ENCODE data around the gene TTC12. TPM values are rescaled to one million over a fixed set of nuclear protein-coding genes. Genes with fewer than 3 reads are reported as not detected.

The TTC12 gene, protein sequence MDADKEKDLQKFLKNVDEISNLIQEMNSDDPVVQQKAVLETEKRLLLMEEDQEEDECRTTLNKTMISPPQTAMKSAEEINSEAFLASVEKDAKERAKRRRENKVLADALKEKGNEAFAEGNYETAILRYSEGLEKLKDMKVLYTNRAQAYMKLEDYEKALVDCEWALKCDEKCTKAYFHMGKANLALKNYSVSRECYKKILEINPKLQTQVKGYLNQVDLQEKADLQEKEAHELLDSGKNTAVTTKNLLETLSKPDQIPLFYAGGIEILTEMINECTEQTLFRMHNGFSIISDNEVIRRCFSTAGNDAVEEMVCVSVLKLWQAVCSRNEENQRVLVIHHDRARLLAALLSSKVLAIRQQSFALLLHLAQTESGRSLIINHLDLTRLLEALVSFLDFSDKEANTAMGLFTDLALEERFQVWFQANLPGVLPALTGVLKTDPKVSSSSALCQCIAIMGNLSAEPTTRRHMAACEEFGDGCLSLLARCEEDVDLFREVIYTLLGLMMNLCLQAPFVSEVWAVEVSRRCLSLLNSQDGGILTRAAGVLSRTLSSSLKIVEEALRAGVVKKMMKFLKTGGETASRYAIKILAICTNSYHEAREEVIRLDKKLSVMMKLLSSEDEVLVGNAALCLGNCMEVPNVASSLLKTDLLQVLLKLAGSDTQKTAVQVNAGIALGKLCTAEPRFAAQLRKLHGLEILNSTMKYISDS
- polyA plus RNA-seq (ENCODE audit: insufficient read length), result 10.8 TPM

DNA sequence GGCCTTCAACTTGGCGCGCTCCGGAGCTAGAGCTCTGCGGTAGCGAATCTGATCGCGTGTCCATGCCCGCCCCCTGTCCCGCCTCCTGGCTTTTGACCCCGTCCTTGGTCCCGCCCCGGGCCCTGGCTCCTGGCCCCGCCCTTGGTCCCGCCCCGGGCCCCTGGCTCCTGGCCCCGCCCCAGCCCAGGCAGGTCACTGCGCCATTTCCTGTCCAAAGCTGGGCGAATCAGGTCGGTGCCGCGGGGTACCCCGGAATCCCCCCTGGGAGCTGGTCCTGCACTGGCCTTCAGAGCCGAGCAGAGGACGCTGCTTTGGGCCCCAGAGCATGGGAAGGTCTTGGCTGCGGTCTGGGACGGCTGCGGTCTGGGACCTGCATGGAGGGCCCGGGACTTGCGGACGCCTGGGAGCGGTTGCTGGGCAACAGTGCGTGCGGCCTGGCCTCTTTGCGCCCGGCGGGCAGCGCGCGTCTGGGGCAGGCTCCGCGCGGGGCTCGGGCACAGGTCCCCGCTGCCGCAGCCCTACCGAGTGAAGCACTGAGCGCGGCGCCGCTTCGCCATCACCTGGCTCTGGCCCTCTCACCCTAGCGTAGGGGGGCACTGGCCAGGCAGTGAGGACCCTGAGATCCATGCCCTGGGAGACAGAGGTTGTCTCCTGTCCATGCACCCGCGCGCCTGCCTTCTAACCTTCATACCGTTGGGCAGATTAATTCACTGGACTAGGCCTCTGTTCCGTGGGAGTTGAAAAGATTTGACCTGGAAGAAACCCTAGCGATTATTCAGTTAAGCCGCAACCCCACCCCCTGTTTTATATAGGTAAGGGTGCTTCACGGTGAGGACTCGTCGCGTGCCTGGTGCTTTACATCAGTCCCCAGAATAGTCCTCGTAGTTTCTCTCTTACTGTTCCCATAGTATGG, at the start of gene TTC12:
Gene TTC12, plus strand, starts transcription at position 195 of the 913 bp plus-strand sequence. CDS start 1,675 bp downstream, outside the sequence.
- peak; percentile 90 for DNase-seq

DNA sequence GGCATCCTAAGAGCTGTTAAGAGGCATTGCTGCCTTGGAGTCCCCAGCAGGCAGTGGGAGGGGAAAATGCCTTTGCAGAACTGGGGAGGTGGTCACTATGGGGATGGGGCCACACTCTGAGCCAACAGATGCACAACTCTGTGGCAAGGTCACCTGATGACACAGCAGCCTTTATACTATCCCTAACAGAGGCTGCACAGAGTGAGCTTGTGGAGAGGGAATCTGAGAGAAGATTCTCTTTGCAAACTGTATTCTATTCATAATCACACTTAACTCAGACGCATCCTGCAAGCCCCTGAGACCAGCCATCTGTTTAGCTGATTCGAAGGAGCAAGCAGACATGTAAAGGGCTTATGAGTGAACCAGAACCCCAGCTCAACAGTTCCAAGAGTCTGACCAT, 49.0 kb upstream of the TTC12 start:
- no peak for DNase-seq

DNA sequence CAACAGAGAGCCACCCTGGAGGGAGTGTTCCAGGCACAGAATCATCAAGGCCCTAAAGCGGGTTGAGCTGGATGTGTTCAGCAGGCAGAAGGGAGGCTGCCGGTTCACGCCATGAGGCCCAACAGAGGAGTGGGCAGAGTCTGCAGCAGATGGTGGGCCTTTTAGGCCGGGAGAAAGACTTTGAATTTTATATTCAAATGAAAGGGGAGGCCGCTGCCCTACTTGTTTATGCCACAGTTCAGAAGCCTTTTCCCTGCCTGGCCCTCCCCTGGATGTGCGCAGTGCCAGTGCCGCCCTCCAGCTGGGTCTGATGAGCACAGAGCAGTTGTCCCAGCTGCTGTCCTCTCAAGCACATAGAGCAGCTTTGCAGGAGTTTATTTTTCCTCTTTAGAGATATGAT, 46.9 kb upstream of the TTC12 start:
- DNase-seq, result no peak

DNA sequence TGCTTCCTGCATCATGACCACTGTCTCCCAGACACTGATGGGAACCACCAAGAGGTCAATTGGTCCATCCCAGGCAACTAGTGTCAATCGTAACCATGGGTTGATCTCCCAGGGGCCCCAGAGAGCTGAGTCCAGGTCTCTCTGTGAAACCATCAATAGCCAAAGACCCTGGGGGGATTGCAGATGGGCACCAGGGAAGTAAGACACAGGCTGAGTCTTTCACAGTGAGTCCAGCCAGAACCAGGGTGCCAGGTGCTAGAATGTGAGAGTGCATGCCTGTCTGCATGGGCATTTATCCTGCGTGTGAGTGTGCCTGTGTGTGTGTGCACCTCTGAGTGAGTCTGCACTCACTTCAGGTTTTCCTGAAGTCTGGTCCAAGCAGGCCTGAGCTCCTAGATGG, 45.3 kb upstream of the TTC12 start:
- no peak for DNase-seq

DNA sequence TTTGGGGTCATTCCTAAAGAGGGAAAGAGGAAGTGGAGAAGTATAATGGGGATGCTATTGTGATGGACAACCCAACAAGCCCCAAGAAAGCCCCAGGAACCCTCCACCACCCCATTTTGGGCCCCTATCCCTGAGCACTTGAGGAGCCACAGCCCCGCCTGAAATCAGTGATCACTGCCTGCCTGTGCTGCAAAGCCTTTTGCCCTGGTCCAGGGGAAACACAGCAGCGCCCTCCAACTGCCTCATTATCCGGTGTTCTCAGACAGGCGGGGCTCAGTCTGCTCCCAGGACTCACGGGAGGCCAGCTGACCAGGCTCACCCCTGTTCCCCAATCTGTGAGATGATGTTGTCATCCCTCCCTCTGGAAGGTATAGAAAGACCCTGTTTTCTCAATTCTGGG, 44.7 kb upstream of the TTC12 start:
- DNase-seq, result no peak

DNA sequence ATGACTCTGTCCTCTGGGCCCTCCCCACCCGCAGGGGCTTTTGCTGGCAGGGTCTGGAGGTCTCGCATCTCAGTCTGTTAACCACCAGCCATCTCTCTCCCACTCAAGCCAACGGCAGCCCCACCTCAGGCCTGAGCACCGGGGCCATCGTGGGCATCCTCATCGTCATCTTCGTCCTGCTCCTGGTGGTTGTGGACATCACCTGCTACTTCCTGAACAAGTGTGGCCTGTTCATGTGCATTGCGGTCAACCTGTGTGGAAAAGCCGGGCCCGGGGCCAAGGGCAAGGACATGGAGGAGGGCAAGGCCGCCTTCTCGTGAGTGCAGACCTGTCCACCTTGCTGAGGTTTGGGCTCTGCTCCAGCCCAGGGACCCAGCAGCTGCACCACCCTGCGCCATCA, 44.3 kb upstream of the TTC12 start:
- no peak for DNase-seq

DNA sequence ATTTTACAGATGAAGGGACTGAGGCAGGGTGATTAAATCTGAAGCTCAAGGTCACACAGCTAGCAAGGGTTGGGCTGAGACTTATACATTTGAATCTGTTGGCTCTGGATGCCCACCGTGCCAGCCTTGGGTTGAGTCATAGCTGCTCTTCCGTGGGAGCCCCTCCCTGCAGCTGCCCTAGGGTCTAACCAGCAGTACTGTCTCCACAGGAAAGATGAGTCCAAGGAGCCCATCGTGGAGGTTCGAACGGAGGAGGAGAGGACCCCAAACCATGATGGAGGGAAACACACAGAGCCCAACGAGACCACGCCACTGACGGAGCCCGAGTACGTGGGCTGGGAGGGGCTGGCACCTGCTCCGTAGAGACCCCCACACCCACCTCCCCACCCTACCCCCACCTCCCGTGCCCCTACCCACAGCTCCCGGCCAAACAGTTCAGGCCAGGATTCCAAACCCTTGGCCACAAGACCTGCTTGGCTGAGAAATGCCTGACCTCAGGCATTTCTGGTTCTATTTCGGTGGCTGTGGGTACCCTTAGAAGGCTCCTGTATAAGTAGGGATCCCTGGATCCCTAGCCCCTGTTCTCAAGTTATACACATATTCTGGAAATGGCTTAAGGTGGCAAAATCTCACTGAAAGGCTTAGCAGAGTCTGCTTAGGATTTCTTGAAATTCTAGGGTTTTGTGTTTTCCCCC, 42.7 kb upstream of the TTC12 start:
- no peak for DNase-seq

DNA sequence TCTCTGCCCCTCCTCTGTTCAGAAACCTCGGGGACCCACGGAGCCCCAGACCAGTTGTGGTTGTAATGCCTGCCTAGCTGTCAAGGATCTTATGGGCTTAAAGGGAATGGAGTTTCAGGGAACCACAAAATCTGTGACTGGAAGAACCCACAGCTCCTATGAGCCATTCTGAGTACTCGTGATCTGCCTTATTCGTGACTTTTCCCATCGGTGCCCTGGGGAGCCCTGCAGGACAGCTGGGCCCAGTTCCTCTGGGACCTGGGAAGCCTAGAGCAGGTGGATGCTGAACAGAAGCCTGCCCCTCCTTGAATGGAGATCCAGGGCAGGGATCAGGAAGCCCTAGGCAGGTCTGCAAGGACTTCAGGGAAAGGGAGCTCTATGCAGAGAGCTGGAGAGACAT, 42.1 kb upstream of the TTC12 start:
- no peak for DNase-seq

DNA sequence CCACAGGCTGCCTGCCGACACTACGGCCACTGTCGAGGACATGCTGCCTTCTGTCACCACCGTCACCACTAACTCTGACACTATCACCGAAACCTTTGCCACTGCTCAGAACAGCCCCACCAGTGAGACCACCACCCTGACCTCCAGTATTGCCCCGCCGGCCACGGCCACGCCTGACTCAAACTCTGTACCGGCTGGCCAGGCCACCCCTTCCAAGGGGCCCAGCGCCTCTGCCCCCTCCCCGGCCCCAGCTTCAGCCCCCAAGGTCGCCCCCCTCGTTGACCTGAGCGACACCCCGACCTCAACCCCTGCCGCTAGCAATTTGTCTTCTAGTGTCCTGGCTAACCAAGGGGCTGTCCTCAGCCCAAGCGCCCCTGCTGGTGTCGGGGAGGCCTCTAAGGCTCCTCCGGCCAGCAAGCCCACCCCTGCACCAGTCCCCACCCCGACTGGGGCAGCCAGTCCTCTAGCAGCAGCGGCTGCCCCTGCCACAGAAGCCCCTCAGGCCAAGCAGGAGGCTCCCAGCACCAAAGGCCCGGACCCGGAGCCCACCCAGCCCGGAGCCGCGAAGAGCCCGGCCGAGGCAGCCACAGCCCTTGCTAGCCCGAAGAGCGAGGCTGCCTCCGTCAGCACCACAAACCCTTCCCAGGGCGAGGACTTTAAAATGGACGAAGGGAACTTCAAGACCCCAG, 41.3 kb upstream of the TTC12 start:
- DNase-seq, result no peak

DNA sequence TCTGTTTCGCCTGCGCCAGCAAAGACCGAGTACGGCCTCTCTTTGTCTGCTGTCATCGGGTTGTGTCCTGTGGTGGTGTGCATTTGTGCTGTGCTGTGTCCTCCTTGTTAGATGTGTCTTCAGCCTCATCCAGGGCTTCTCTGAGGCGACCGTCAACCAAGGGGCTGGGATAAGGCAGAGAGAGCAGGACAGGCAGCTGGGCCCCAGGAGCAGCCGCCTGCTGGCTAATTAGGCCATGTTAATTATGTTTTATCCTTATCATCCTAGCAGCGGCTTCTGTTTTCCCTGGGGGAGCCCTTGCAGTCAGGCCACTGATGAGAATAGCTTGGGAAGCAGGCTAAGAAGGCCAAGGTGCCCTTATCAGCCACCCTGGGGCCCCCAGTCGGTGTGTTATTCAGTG, 40.7 kb upstream of the TTC12 start:
- DNase-seq, result no peak

DNA sequence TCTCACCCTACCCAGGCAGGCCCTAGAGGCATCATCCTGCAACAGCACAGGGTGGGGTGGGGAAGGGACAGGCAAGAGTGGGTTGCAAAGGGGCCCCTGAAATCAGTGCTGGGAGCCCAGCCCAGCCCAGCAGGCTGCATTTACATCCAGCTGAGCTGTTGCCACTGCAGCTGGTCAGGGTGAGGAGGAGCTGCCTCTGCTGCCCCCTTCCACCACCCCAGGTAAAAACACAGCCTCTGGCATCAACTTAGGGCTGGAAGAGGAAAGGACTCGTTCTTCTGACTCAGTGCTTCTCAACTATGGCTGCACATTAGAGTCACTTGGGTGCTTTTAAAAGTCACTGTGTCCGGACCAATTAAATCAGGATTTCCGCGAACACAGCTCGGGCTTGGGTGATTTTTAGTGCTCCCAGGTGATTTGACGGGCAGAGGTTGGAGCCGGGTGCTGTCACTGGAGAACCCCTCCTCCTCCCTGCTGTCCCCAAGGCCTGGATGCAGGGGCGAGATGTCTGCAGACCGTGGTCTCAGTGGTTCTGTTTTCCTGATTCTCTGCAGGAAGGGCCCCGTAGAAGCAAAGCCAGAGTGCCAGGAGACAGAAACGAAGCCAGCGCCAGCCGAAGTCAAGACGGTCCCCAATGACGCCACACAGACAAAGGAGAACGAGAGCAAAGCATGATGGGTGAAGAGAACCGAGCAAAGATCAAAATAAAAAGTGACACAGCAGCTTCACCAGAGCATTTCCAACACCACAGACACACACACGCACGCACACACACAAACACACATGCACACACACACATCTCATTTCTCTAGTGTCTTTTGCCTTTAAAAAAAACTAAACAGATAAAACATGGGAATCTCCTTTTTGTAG, 39.4 kb upstream of the TTC12 start:
- DNase-seq, result no peak

DNA sequence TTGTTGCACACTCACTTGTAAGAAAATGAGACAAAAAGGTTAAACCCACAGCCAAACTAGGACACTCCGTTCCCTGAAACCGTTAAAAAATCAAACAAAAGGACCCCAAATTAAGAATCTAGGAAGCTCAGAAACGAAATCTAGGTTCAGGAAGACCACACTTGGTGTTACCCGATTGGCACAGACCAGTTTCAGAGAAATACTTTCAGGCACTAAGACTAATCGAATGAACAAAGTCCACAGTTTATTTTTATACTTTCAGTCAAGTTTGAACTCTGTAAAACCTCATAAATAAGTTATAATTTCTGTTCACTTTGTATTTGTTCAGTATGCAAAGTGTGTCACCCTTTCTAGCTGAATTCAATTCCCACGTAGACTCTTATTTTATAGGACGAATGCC, 38.8 kb upstream of the TTC12 start:
- no peak for DNase-seq

DNA sequence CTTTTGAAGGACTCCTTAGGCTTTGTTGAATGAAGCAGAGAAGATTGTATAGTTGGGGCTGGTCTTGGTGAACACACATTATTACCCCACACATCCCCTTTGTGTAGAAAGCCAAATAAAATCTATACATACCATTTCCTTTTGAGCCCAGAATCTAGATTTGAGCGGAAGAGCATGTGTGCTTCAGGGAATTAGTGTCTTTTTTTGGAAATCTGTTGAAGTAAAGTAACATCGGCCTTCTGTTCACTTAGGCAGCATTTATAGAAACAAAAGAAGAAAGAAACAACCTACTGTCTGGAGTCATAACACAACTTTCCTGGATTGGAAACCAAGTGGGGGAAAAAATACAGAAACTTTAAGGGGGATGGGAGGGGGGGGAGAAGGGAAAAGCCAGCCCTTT, 37.9 kb upstream of the TTC12 start:
- no peak for DNase-seq

DNA sequence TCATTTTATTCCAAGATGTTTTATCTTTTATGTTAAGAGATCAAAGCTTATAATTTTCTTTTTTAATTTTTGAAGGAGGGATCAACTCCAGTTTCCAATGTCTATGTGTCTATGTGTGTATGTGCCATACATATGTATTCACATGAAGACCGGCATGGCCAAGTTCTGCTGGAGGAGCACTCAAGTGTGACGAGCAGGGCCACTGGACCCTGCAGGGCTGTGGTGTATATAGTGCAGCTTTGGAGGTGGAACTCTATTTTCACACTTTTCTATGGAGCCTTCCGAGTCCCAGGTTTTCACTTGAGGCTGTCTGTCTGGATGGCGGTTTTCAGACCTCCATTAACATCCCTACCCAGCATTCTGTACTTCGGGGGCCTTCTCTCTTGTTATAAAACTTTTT, 36.5 kb upstream of the TTC12 start:
- DNase-seq, result no peak

DNA sequence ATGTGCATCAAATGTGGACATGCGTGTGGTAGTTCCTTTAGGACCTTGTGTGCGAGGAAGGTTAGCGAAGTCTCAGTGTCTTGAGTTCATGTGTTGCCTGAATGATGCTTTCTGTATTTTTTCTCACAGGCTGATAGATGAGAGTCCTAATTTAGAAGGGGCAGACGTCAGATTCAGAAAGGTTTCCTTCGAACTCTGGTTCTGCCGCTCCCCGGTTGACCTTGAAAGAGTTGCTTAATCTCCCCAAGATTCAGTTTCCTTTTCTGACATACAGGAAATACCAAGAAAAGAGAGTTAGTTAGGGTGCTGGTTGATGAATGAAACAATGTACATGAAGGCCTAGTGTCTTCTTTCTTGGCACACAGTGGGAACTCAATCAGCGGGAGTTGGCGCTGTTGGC, 35.9 kb upstream of the TTC12 start:
- DNase-seq, result no peak

DNA sequence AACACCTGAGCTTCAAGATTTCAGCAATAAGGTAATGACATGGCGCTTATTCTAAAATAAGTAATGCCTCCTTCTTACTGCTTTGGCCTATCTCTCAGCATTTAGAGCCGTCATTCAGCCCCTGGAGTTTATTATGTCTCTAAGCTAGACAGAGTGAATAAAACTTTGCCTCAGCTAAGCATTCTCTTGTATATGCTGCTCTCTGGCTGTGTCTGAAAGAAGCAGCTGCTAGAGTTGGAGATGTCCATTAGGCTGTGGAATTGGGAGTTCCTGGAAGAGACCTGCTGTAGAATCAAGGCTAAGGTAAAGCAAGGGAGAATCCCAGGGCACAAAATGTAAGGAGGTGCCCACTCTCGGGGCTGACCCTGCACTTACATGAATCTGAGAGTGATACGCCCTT, 35.5 kb upstream of the TTC12 start:
- no peak for DNase-seq

DNA sequence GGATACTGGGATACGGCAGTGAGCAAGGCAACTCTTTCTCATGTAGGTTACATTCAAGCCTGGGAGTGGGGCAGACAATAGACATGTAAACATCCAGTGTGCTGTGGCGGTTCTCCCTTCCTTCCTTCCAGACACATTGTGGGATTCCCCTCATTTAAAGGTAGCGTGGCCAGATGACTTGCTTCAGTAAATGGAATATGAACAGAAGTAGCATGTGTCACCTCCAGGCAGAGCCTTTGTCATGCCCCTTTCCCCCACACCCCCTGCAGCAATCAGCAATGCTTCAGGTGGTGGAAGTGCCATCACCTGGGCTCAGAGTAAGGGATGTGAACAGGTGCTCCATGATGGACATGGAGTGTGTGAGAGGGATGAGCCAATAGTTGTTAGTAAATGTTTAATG, 34.8 kb upstream of the TTC12 start:
- DNase-seq, result no peak

DNA sequence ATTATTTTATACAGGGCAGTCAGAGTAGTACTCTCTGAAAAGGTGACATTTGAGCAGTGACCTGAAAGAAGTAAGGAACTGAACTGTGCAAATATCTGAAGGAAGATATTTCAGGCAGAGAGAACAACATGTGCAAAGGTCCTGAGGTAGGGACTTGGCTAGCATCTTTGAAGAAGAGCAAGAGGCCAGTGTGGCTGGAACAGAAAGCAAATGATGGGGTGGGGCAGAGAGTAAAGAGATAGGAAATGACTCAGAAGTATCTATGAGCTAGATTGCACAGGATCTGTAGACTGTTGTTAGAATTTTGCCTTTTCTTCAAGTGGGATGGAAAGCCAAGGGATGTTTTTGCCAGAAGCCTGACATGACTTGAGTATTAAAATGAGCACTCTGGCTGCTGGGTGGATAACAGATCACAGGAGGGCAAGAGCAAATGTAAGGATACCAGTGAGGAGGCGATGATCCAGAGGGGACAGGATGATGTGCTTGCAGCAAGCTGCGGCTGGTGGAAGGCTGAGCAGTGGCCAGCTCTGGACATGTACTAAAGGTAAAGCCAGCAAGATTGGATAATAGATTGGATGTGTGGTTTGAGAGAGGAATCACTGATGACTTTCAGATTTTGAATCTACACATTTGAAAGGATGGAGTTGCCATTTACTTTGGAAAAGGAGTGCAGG, 33.2 kb upstream of the TTC12 start:
- no peak for DNase-seq

DNA sequence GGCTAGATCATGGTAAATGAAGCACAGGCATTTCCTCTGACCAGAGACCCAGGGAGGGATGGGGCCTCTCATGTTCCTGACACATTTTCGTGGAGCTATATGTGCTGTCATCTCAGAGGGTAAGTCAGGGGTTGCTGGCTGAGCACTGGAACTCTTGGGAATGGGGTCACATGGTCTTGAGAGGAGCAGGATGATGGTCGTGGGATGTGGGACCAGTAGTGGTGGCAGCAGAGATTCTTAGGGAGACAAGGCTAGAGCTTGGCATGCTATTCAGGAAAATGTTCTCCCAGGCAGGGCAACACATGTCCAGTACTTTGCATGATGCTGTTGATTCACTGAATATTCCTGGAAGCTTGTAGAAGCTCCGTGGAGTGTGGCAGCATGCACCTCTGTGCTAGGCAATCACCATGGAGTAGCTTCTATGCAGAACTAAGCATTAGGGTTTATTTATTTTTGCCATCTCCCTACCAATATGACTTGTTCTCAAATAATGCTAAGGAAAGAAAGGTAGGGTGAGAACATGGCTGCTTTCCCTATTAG, 31.4 kb upstream of the TTC12 start:
- no peak for DNase-seq

DNA sequence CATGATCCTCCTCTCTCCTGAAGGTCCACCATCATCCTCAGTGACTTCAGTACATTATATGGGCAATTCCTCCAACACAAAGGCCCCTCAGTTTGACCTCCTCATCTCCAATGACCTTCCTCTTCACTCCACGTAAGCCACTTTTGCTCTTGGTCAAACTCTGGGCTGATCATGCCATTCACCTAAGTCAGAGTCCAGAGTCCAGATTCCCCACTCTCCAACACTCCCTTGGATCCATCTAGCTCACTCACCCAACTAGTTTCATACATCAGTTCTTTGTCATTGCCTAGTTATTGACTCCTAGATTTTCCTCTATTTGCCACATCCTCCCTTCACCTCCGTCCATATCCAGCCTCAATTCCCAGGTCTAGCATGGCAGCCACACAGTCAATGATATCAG, 30.5 kb upstream of the TTC12 start:
- no peak for DNase-seq

All from hindlimb muscle (tissue), 1 donor.